GM21825 (cell line): ENCODE results near the gene SORCS2.

Experiments used
- ATAC-seq: cut with Tn5 transposase; IDR thresholded peaks from one replicate; pipeline ENCODE4 v1.9.1; 2021; ENCODE audit warnings: mild to moderate bottlenecking, moderate library complexity; ENCODE audit not compliant: unreplicated experiment

SORCS2 gene

GRCh38 chr4:7733801-7734650, 541.7 kb downstream of the SORCS2 start:
- ATAC-seq = no peak

GRCh38 chr4:7734651-7735260, 542.4 kb downstream of the SORCS2 start:
- no peak for ATAC-seq

DNA sequence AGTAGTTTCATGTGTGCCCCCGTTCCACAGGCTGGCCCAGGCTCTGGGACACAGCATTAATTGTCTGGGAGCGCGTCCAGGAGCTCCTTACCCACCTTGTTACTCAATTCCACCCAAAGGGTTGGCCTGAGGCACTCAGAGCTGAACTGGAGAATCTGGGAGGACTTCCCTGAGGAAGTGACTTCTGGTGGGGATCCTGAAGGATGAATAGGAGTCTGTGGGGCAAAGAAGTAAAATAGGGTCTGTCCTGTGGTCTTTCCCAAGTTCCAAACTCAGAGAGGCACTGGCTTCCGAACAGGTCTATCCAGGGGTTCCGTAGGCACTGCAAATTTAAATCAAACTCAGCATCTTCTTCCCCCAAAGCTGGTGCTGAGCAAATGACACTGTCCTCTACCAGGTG, 543.1 kb downstream of the SORCS2 start:
- no peak for ATAC-seq

DNA sequence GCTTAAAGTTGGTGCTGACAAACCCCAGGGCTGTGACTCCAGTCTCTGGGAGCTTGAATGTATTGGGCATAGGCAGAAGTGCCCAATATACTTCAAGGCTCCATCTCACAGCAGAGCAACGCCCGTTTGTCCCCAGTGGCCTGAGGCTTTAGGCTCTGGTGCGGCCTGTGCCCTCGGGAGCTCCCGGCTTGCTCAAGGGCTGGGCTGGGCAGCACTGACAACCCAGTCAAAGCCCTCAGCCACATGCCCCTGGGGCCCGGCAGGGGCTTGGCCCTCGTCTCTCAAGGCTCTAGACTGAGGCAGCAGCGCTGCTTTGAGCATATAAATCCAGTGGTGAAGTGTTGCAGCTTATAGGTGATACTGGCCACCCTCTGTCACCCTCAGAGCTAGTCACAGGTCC, 543.6 kb downstream of the SORCS2 start:
- no peak for ATAC-seq

DNA sequence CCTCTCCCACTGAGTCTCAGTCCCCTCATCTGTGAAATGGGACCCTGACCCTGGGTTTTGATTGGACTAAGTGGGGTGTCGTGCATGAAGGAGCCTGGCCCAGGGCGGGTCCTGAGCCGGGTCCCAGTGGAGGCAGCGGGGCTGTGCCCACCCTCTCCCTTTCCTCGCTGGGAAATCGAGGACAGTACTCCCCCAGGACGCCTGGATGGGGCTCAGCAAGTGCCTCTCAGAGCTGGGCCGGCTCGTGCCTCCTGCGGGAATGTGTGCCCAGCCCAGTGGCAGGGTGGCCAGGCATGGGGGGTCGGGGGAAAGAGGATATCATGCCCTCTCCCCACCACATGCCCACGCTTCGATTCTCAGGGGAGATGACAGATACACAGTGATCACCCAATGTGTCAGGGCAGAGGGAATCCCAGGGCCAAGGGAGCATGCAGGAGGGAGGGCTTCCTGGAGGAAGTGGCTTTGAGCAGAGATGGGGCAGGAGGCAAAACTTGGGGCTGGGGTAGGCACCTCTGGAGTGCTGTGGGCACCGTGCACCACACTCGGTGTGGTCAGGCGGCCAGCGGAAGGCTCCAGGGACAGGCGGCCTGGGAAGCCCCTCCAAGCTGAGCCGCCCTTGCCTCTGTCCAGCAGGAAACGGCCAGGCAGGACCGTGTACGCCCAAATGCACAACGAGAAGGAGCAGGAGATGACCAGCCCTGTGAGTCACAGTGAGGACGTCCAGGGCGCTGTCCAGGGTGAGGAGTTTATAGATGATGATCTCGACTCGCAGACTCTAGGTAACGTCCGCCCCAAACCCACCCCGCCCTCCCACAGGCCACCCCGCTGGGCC, 544.3 kb downstream of the SORCS2 start:
- ATAC-seq = no peak

- no peak for ATAC-seq
Observed at GRCh38 chr4:7737268-7737645, 544.9 kb downstream of the SORCS2 start.

DNA sequence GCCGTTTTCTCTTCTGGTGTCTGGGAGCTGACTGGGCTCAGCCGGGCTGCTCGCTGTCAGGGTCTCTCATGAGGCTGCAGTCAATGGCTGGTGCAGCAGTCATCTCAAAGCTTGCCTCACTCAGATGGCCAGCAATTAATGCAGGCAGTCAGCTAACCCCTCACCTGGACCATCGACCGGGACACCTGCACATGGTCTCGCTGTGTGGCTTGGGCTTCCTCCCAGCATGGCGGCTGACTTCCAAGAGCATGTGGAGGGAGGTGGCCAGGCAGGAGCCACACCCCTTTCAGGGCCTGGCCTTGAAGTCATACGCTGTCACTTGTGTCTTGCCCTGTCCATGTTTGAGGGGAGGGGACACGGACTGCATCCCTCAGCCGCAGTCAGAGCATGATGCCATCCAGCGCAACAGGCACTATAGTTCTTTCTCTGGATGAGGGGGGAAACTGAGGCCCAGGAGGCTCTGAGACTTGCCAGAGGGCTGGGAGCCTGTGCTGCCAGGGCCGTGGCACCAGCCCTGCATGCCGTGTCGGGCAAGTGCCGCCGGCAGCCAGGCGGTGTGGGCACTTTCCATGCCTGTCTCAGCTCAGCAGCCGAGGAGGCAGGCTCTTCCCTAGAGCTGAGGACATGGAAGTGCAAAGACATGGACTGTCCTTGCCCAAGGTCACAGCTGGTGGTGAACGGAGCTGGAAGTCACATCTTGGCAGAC, 545.6 kb downstream of the SORCS2 start:
- no peak for ATAC-seq

GRCh38 chr4:7738458-7739076, 546.2 kb downstream of the SORCS2 start:
- no peak for ATAC-seq

GRCh38 chr4:7739077-7739917, 547.0 kb downstream of the SORCS2 start:
- no peak for ATAC-seq

GRCh38 chr4:7739918-7740865, 547.9 kb downstream of the SORCS2 start:
- ATAC-seq = no peak

GRCh38 chr4:7740866-7741525, 548.7 kb downstream of the SORCS2 start:
- no peak for ATAC-seq

DNA sequence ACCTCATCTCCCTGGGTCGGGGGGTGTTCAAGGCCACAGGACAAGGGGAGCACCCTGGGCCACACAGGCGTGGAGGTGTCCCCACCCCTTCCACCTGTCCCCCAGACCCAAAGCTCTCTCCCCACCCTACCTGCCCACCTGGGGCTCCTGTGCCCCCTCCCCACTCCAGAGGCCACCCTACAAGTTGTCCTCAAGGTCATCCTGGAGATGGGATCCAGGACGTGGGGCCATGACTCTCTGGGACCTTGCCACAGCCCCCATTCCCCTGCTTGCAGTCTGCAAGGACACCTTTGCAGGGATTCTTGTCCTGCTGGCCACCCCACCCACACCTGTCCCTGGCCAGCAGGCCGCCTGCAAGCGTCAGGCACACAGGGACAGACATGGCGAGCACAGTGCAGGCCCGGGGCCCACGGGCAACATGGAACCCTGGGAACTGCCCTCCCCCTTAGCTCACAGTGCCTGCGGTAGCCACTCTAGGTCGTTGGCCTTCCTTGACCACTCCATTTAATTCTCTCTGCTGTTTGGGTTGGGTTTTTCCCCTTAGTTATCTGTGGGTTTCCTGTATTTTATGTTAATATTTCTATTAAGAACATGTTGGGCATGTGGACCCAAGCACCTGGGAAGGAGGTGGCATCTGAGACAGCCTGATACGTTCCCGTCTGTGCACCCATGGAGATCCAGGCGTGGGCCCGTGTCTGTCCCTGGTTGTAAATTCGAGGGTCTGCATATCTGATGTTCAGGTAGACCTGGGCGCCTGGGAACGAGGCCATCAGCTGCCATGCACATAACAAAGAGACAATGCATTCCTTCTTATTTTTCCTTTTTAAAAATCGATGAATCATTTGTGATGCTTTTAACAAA, 549.8 kb downstream of the SORCS2 start:
- ATAC-seq = no peak

GRCh38 chr4:7742807-7743280, 550.5 kb downstream of the SORCS2 start:
- ATAC-seq = no peak

DNA sequence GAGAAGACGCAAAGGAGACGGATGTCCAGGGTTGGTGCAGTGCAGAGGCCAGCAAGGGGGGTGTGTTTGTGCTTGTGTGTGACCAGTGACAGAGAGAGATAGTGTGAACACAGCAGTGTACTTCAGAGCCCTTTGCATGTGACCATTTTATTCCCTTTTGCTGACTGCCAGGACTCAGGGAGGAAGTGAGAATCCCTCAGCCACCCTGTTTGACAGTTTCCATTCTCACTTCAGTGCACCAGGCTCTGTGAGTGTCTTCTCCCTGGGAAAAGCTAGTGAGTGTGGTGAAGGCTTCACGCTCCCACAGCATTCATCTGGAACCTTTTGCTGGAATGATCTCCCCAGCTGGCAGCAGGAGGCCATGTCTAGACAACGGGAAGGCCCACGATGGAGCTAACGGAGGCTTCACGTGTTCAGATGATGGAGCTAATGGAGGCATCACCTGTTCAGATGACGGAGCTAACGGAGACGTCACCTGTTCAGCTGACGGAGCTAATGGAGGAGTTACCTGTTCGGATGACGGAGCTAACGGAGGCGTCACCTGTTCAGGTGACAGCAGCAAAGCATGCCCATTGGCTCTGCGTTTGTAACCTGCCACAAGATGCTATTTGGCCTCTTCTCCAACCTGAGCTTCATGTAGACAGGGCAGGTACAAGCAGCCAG, 551.9 kb downstream of the SORCS2 start:
- ATAC-seq = no peak

DNA sequence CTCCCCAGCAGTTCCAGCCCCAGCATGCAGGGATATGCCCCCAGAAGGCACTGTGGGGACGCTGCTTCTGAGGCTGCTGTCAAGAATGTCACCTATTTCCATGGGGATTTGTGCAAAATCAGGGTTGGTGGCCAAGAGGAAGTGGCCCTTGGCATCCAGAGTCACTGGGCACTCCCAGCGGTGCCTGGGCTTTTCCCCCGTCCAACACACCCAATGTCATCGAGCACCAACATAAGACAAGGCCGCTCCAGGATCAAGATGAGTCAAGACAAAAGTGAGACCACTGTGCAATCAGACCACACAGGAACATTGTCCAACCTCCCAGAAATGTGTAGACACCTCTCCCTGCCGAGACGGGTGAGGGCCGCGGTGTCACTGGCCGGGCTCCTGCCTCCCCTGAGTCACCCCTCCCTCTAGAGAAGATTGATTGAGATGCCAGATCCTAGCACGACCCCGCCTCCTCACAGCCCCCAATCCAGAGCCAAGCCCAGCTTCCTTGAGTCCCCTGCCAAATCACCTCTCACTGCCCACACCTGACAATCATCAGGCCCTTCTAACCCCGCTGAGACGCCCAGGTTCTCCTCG, 553.1 kb downstream of the SORCS2 start:
- ATAC-seq = no peak
